ENCODE results near the gene MMP14. TPM values are rescaled to one million over a fixed set of nuclear protein-coding genes. Genes with fewer than 3 reads are reported as not detected.

The MMP14 gene
- total and polyA plus RNA-seq, 2 of the 13 experiments (the other 11 are each of a cell fraction or from before 2014, with no cell fraction given), result 5.2 to 9.8 TPM

GRCh38 chr14:22830443-22831010 lies 5.9 kb upstream of the MMP14 start (continued):
- TF ChIP-seq SNRNP70 (IDR thresholded peaks at IDR 0.05; ENCODE audit: low read depth, low read length) (no peak), IKZF1 (IDR thresholded peaks at IDR 0.05) (no peak), NCOA1 (CRISPR knock-in tag; IDR thresholded peaks at IDR 0.05) (0 out of 2 replicates have a peak, but pooled peaks have one; percentile 79), TIGD3 (CRISPR knock-in tag; IDR thresholded peaks at IDR 0.05; ENCODE audit: borderline replicate concordance) (no peak), STAT5B (CRISPR knock-in tag; IDR thresholded peaks at IDR 0.05) (no peak), ZNF430 (CRISPR knock-in tag; IDR thresholded peaks at IDR 0.05) (no peak)

- intact Hi-C loops (cut with micrococcal nuclease; ENCODE audit: unreplicated experiment), result no loop called here
- BruUV-seq (replicated peaks), result no TSS peak
- CTCF ChIA-PET (ENCODE audit: low intra/inter-chr PET ratio, low total read pairs), result interaction anchor here (2.4 to 2.6 kb wide), 2 partner anchors 18 to 278 kb away, joined by 10 read pairs; no protein-coding TSS in a partner anchor
Measured at GRCh38 chr14:22835505-22835904, 880 bp upstream of the MMP14 start.

More at GRCh38 chr14:22835505-22835904, 880 bp upstream of the MMP14 start:
- ATAC-seq (no peak), DNase-seq (ENCODE audit: low spot score) (no peak), FAIRE-seq (no peak)
- Histone ChIP-seq H3K4me3 (replicated peaks in 1 of 3; ENCODE audit: insufficient read depth in 1 of 3, low read depth in 2 of 3, low read length in 3 of 3) (no peak overlapping the region), H3K36me3 (replicated peaks in 1 of 2; ENCODE audit: control insufficient read depth in 1 of 2, insufficient read depth in 2 of 2, low read length in 2 of 2) (peaks cover 9 to 17% of the 10 kb centered on the region in 2 experiments), H3K27ac (ENCODE audit: extremely low read length, insufficient read depth, low read length) (no peak overlapping the region), H3K9me3 (ENCODE audit: low read length) (no peaks in the 10 kb centered on the region), H4K20me1 (ENCODE audit: insufficient read depth, low read length) (no peaks in the 10 kb centered on the region), H3K79me2 (ENCODE audit: insufficient read depth, low read length) (peaks cover 10% of the 10 kb centered on the region), H3K9ac (ENCODE audit: insufficient read depth, low read depth, low read length) (no peak overlapping the region), H3K4me2 (ENCODE audit: low read depth, low read length) (no peak overlapping the region), H2AFZ (ENCODE audit: low read length) (no peak overlapping the region), H3K27me3 (ENCODE audit: control insufficient read depth in 1 of 2, insufficient read depth in 2 of 2, low read length in 2 of 2) (no peaks in the 10 kb centered on the region; a peak in 1 of 5 replicates), H3K4me1 (ENCODE audit: insufficient read depth, low read length) (peaks cover 53% of the 10 kb centered on the region)
- in situ Hi-C loops (cut with HindIII; ENCODE audit: extremely low pct_ligation_motif_present, low pct_unique_long_range_greater_than_20kb), result no loop called here
- POLR2A ChIA-PET, result interaction anchor here (0.5 to 2.3 kb wide), 6 partner anchors 13 to 94 kb away, joined by 3 to 9 read pairs (median 4); partner anchors contain the start of genes OXA1L and PRMT5
- TF ChIP-seq ZNF589 (CRISPR knock-in tag; conservative IDR thresholded peaks at IDR 0.05) (0 out of 2 replicates have a peak, but pooled peaks have one; percentile 41), NONO (IDR thresholded peaks at IDR 0.05) (0 out of 2 replicates have a peak, but pooled peaks have one; percentile 34), NONO (CRISPR knock-in tag; conservative IDR thresholded peaks at IDR 0.05) (no peak), IRF2 (CRISPR knock-in tag; IDR thresholded peaks at IDR 0.05) (no peak), PLRG1 (conservative IDR thresholded peaks at IDR 0.05) (0 out of 2 replicates have a peak, but pooled peaks have one; percentile 59), ARNT (IDR thresholded peaks at IDR 0.05) (no peak), PHB2 (IDR thresholded peaks at IDR 0.05; ENCODE audit: partially characterized antibody) (peak; percentile 84), NPAS2 (CRISPR knock-in tag; IDR thresholded peaks at IDR 0.05; ENCODE audit: borderline replicate concordance) (no peak), NBN (conservative IDR thresholded peaks at IDR 0.05) (0 out of 2 replicates have a peak, but pooled peaks have one; percentile 77), FOXA1 (IDR thresholded peaks at IDR 0.05) (peak; percentile 16; the same call in 1 of the 2 replicates), FOXA1 (CRISPR knock-in tag; IDR thresholded peaks at IDR 0.05) (no peak), IKZF1 (IDR thresholded peaks at IDR 0.05) (0 out of 2 replicates have a peak, but pooled peaks have one; percentile 44), ATF7 (IDR thresholded peaks at IDR 0.05) (0 out of 2 replicates have a peak, but pooled peaks have one; percentile 14), ATF7 (CRISPR knock-in tag; IDR thresholded peaks at IDR 0.05) (no peak), JUNB (CRISPR knock-in tag; IDR thresholded peaks at IDR 0.05; ENCODE audit: borderline replicate concordance) (peak; percentile 78)
- WGBS (ENCODE audit: low lambda C conversion rate), result 92% methylated on average over 3 of the region's 3 CpGs
